RKO (cell line): ENCODE data around the gene RNF8.
A peak's percentile ranks its signal among the peaks of the same experiment; 100 is the strongest.
"Not testable (repeated sequence)": the region's sequence is repeated elsewhere in the genome, so short reads cannot be mapped to it uniquely, and the experiment has no call there.

ENCODE experiments used
- DNase-seq: peaks from one replicate; pipeline ENCODE4 v3.0.0-alpha.2; 2016; ENCODE audit warnings: low spot score

Gene RNF8

GRCh38 chr6:37353761-37354525, at the start of gene RNF8:
Gene RNF8 (plus strand): TSS chr6:37353983. CDS start chr6:37354165, 182 bp downstream.
- peak; percentile 88 for DNase-seq

GRCh38 chr6:37304766-37305165, 49.0 kb upstream of the RNF8 start:
- DNase-seq = no peak

GRCh38 chr6:37305841-37306425, 47.9 kb upstream of the RNF8 start:
- DNase-seq = no peak

GRCh38 chr6:37306624-37307222, 47.1 kb upstream of the RNF8 start:
- no peak for DNase-seq

- not testable (repeated sequence) for DNase-seq
These were observed 46.3 kb upstream of the RNF8 start for GRCh38 chr6:37307484-37307883.

- DNase-seq = peak; percentile 13
These were observed 45.5 kb upstream of the RNF8 start for GRCh38 chr6:37308069-37308815.

- DNase-seq = no peak
These were observed 44.7 kb upstream of the RNF8 start for GRCh38 chr6:37309046-37309445.

GRCh38 chr6:37309692-37310091, 44.1 kb upstream of the RNF8 start:
- DNase-seq = no peak

- DNase-seq = no peak
These were observed 42.8 kb upstream of the RNF8 start for GRCh38 chr6:37310966-37311365.

GRCh38 chr6:37311741-37312473, 41.9 kb upstream of the RNF8 start:
- no peak for DNase-seq

- DNase-seq = no peak
These were observed 39.9 kb upstream of the RNF8 start for GRCh38 chr6:37313723-37314486.

GRCh38 chr6:37314487-37315156, 39.2 kb upstream of the RNF8 start:
- no peak for DNase-seq

GRCh38 chr6:37315157-37315515, 38.6 kb upstream of the RNF8 start:
- no peak for DNase-seq

GRCh38 chr6:37316071-37316470, 37.7 kb upstream of the RNF8 start:
- no peak for DNase-seq

- DNase-seq = no peak
These were observed 36.3 kb upstream of the RNF8 start for GRCh38 chr6:37317312-37318038.

- no peak for DNase-seq
These were observed 34.6 kb upstream of the RNF8 start for GRCh38 chr6:37319156-37319555.

- DNase-seq = no peak
These were observed 33.8 kb upstream of the RNF8 start for GRCh38 chr6:37319856-37320480.

GRCh38 chr6:37320646-37321045, 33.1 kb upstream of the RNF8 start:
- no peak for DNase-seq

GRCh38 chr6:37321101-37321500, 32.7 kb upstream of the RNF8 start:
- no peak for DNase-seq
